GM23338 (cell line): Measurements from ENCODE around the gene PDE4C. TPM values are rescaled to one million over a fixed set of nuclear protein-coding genes. Genes with fewer than 3 reads are reported as not detected.

Source experiments
- ATAC-seq: fragments of 200-7000 bp; cut with Tn5 transposase; 3 replicates; pipeline ENCODE4 v1.9.1; 2020
- DNase-seq: peaks from one replicate; pipeline ENCODE4 v3.0.0-alpha.2; 2015; ENCODE audit warnings: low spot score
- H2AFZ ChIP-seq: fragments of 200-600 bp; sonication (generic); 2 replicates; pipeline ENCODE4 v1.8.0; 2016; ENCODE audit warnings: antibody characterized with exemption, mild to moderate bottlenecking, moderate library complexity
- H3F3A ChIP-seq: fragments of 200-600 bp; sonication (generic); replicated peaks from 2 replicates; pipeline ENCODE4 v1.8.0; 2017; ENCODE audit warnings: antibody characterized with exemption, mixed run types, low read depth
- H3K27ac ChIP-seq: fragments of 200-600 bp; sonication (generic); 2 replicates; pipeline ENCODE4 v1.6.1; 2016; ENCODE audit warnings: low read depth
- H3K27me3 ChIP-seq: fragments of 200-600 bp; sonication (generic); 2 replicates; pipeline ENCODE4 v1.8.0; 2016; ENCODE audit warnings: mild to moderate bottlenecking, mixed run types, moderate library complexity; ENCODE audit not compliant: insufficient read depth
- H3K36me3 ChIP-seq: fragments of 200-600 bp; sonication (generic); 2 replicates; pipeline ENCODE4 v1.8.0; 2016; ENCODE audit warnings: mild to moderate bottlenecking; ENCODE audit not compliant: insufficient read depth
- H3K4me1 ChIP-seq: fragments of 200-600 bp; sonication (generic); 2 replicates; pipeline ENCODE4 v1.8.0; 2016; ENCODE audit warnings: mild to moderate bottlenecking, moderate library complexity; ENCODE audit not compliant: insufficient read depth
- H3K4me2 ChIP-seq: fragments of 200-600 bp; sonication (generic); 2 replicates; pipeline ENCODE4 v1.7.1; 2017; ENCODE audit warnings: mixed run types
- H3K4me3 ChIP-seq: fragments of 200-600 bp; sonication (generic); 2 replicates; pipeline ENCODE4 v1.6.1; 2016; ENCODE audit warnings: mixed run types
- H3K79me2 ChIP-seq: fragments of 200-600 bp; sonication (generic); replicated peaks from 2 replicates; pipeline ENCODE4 v1.8.0; 2017; ENCODE audit warnings: mild to moderate bottlenecking; ENCODE audit not compliant: insufficient read depth
- H3K9me2 ChIP-seq: fragments of 200-600 bp; sonication (generic); 2 replicates; pipeline ENCODE4 v1.8.0; 2017; ENCODE audit not compliant: insufficient read depth
- H4K20me1 ChIP-seq: fragments of 200-600 bp; sonication (generic); replicated peaks from 2 replicates; pipeline ENCODE4 v1.8.0; 2017; ENCODE audit warnings: mild to moderate bottlenecking; ENCODE audit not compliant: insufficient read depth
- H3K27ac Mint-ChIP-seq: 2 replicates; pipeline ENCODE4 v1.8.0; 2020; ENCODE audit warnings: inconsistent platforms, mild to moderate bottlenecking, moderate library complexity, mixed read lengths
- H3K27me3 Mint-ChIP-seq: 3 replicates; pipeline ENCODE4 v1.8.0; 2022; ENCODE audit warnings: low read depth, mild to moderate bottlenecking, moderate library complexity, mixed read lengths, inconsistent platforms; ENCODE audit not compliant: insufficient read depth, poor library complexity
- H3K36me3 Mint-ChIP-seq: 3 replicates; pipeline ENCODE4 v1.8.0; 2021; ENCODE audit warnings: low read depth, mild to moderate bottlenecking, inconsistent platforms, moderate library complexity, mixed read lengths
- H3K4me1 Mint-ChIP-seq: 3 replicates; pipeline ENCODE4 v1.8.0; 2020; ENCODE audit warnings: mild to moderate bottlenecking, inconsistent platforms, mixed read lengths
- H3K4me3 Mint-ChIP-seq: 3 replicates; pipeline ENCODE4 v1.8.0; 2021; ENCODE audit warnings: moderate library complexity, mild to moderate bottlenecking, inconsistent platforms, mixed read lengths
- H3K9me3 Mint-ChIP-seq: 3 replicates; pipeline ENCODE4 v1.8.0; 2020; ENCODE audit warnings: moderate library complexity, mild to moderate bottlenecking, inconsistent platforms, mixed read lengths
- CREB1 ChIP-seq: fragments of 250-450 bp; sonication (Bioruptor Pico); IDR thresholded peaks from 2 replicates; pipeline ENCODE4 v1.5.0; 2020; ENCODE audit warnings: low read depth, mild to moderate bottlenecking, moderate library complexity
- EZH2phosphoT487 ChIP-seq: fragments of 200-600 bp; sonication (generic); IDR thresholded peaks from one replicate; pipeline ENCODE4 v1.8.1; 2018; ENCODE audit warnings: antibody characterized with exemption; ENCODE audit not compliant: unreplicated experiment
- JUNB ChIP-seq: IDR thresholded peaks from one replicate; pipeline ENCODE4 v1.6.1; 2016; ENCODE audit warnings: antibody characterized with exemption; ENCODE audit not compliant: unreplicated experiment
- NANOG ChIP-seq: IDR thresholded peaks from 2 replicates; pipeline ENCODE4 v1.6.1; 2016; ENCODE audit warnings: antibody characterized with exemption, borderline replicate concordance
- REST ChIP-seq: IDR thresholded peaks from one replicate; pipeline ENCODE4 v1.6.1; 2018; ENCODE audit warnings: antibody characterized with exemption; ENCODE audit not compliant: unreplicated experiment
- ZNF114 ChIP-seq: fragments of 250-450 bp; sonication (Bioruptor Pico); IDR thresholded peaks from 2 replicates; pipeline ENCODE4 v1.5.0; 2020; ENCODE audit warnings: mild to moderate bottlenecking, moderate library complexity
- ZNF462 ChIP-seq: fragments of 250-450 bp; sonication (Bioruptor Pico); IDR thresholded peaks from 2 replicates; pipeline ENCODE4 v1.5.0; 2020; ENCODE audit warnings: mild to moderate bottlenecking, moderate library complexity
- polyA plus RNA-seq: library from polyadenylated mRNA; unstranded; fragments of >200 nt; fragmentation: Nextera tagmentation; extraction: Ambion mirVana; gene quantifications from 2 replicates; pipeline ENCODE4 v1.2.1, GENCODE V29; 2016
- total RNA-seq: library from RNA; depleted of rRNA; stranded (reverse); fragments of >200 nt; shearing (Covaris generic); gene quantifications from 2 replicates; pipeline ENCODE4 v1.2.3, GENCODE V29; 2014

PDE4C gene
- total and polyA plus RNA-seq, 2 experiments from 2014 or later: 1.6 to 3.6 TPM

- peaks cover 15% of the 10 kb centered on the region for H3K27me3 Mint-ChIP-seq
- Histone ChIP-seq H3K36me3 (no peaks in the 10 kb centered on the region), H3K27me3 (no peaks in the 10 kb centered on the region), H4K20me1 (no peaks in the 10 kb centered on the region), H3K27ac (no peak overlapping the region), H3F3A (peaks cover 14% of the 10 kb centered on the region; the same call in 1 of the 2 replicates), H2AFZ (no peak overlapping the region), H3K4me2 (no peak overlapping the region), H3K9me2 (no peaks in the 10 kb centered on the region), H3K4me1 (peaks cover 7% of the 10 kb centered on the region; the same call in 1 of the 2 replicates), H3K79me2 (no peaks in the 10 kb centered on the region), H3K4me3 (no peak overlapping the region)
- no peak for ATAC-seq
- no peak overlapping the region for H3K27ac Mint-ChIP-seq
- H3K4me1 Mint-ChIP-seq: peaks cover 15% of the 10 kb centered on the region
- no peak for TF ChIP-seq JUNB
- H3K4me3 Mint-ChIP-seq: no peak overlapping the region
- DNase-seq: no peak
- no peaks in the 10 kb centered on the region for H3K36me3 Mint-ChIP-seq
- H3K9me3 Mint-ChIP-seq: peaks cover 3% of the 10 kb centered on the region; the same call in 1 of the 3 replicates
These were observed 7.6 kb downstream of the PDE4C start for GRCh38 chr19:18218600-18218999.

GRCh38 chr19:18218159-18218558 is 8.1 kb downstream of the PDE4C start:
- H3K4me3 Mint-ChIP-seq: no peak overlapping the region
- DNase-seq (no peak), ATAC-seq (no peak)
- peaks cover 7% of the 10 kb centered on the region; the same call in 1 of the 2 replicates for H3K4me1 ChIP-seq
- H3K27ac ChIP-seq: no peak overlapping the region
- no peak overlapping the region for H3K27ac Mint-ChIP-seq
- H4K20me1 ChIP-seq: no peaks in the 10 kb centered on the region
- H3K79me2 ChIP-seq: no peaks in the 10 kb centered on the region
- peaks cover 13% of the 10 kb centered on the region for H3K27me3 Mint-ChIP-seq
- H3K9me3 Mint-ChIP-seq: 0 out of 3 replicates have a peak, but pooled peaks cover 3% of the 10 kb centered on the region
- no peaks in the 10 kb centered on the region for H3K27me3 ChIP-seq
- 0 out of 2 replicates have a peak, but pooled peaks cover 12% of the 10 kb centered on the region for H3F3A ChIP-seq
- no peaks in the 10 kb centered on the region for H3K9me2 ChIP-seq
- TF ChIP-seq CREB1 (no peak), NANOG (no peak), ZNF462 (no peak), REST (no peak), JUNB (no peak), ZNF114 (CRISPR knock-in tag) (no peak), EZH2phosphoT487 (no peak)
- H3K4me1 Mint-ChIP-seq: peaks cover 13% of the 10 kb centered on the region
- H3K36me3 Mint-ChIP-seq: no peaks in the 10 kb centered on the region
- no peaks in the 10 kb centered on the region for H3K36me3 ChIP-seq
- H3K4me2 ChIP-seq: no peak overlapping the region
- no peak overlapping the region for H2AFZ ChIP-seq
- no peak overlapping the region for H3K4me3 ChIP-seq
